H1 (cell line): Measurements from ENCODE around the gene PEAK1. TPM values are rescaled to one million over a fixed set of nuclear protein-coding genes. Genes with fewer than 3 reads are reported as not detected.

Experiments used
- CTCF ChIA-PET: fragments of 300-600 bp; sonication (Branson Sonifier 250); formaldehyde crosslinking; loops from one replicate; lab custom pipeline; 2021; ENCODE audit not compliant: partially characterized antibody; lab: Charles Lee
- POLR2A ChIA-PET: fragments of 300-600 bp; sonication (Branson Sonifier 250); formaldehyde crosslinking; loops from one replicate; lab custom pipeline; 2021; ENCODE audit warnings: inconsistent platforms; ENCODE audit not compliant: partially characterized antibody; lab: Charles Lee
- DNase-seq, 2 experiments: peaks; one replicate each; pipeline versions ENCODE4 v3.0.0 to v3.0.0-alpha.2; 2010 to 2022; ENCODE audit warnings: low spot score in 2 of 2, low read depth in 1 of 2, mixed read lengths in 1 of 2
- FAIRE-seq: peaks from 2 replicates; lab custom pipeline; 2011; peaks lifted over from hg19 to GRCh38; lab: Jason Lieb, UNC
- H2AFZ ChIP-seq: 2 replicates; pipeline ENCODE4 v1.8.1; 2012; ENCODE audit warnings: low read length, inconsistent platforms
- H2AK5ac ChIP-seq: 2 replicates; pipeline ENCODE4 v1.6.1; 2013; ENCODE audit warnings: low read depth, low read length
- H2BK120ac ChIP-seq: replicated peaks from 2 replicates; pipeline ENCODE3; 2013; ENCODE audit warnings: low read depth, low read length, inconsistent platforms
- H2BK12ac ChIP-seq: 2 replicates; pipeline ENCODE4 v1.6.1; 2013; ENCODE audit warnings: low read depth, low read length
- H2BK15ac ChIP-seq: 2 replicates; pipeline ENCODE4 v1.6.1; 2013; ENCODE audit warnings: low read length
- H2BK20ac ChIP-seq: 2 replicates; pipeline ENCODE4 v1.6.1; 2013; ENCODE audit warnings: low read length
- H2BK5ac ChIP-seq: 2 replicates; pipeline ENCODE4 v1.6.1; 2013; ENCODE audit warnings: low read depth, low read length
- H3K14ac ChIP-seq: 2 replicates; pipeline ENCODE4 v1.6.1; 2013; ENCODE audit warnings: inconsistent platforms; ENCODE audit not compliant: insufficient read length
- H3K18ac ChIP-seq: 2 replicates; pipeline ENCODE4 v1.6.1; 2013; ENCODE audit warnings: low read length; ENCODE audit errors: extremely low read depth
- H3K23ac ChIP-seq: 2 replicates; pipeline ENCODE4 v1.6.1; 2013; ENCODE audit warnings: inconsistent platforms; ENCODE audit not compliant: insufficient read length
- H3K23me2 ChIP-seq: 2 replicates; pipeline ENCODE4 v1.6.1; 2013; ENCODE audit warnings: low read depth, low read length
- H3K27ac ChIP-seq: 2 replicates; pipeline ENCODE4 v1.6.1; 2011; ENCODE audit warnings: low read depth, low read length, inconsistent platforms
- H3K27me3 ChIP-seq, 4 experiments: replicated peaks in 1 of 4; 1 replicate in 1 of 4; 2 replicates in 3 of 4; pipeline versions ENCODE4 v1.6.1 to v1.8.1; 2011 to 2013; ENCODE audit warnings: low read length in 3 of 4, mild to moderate bottlenecking in 3 of 4, inconsistent platforms in 2 of 4, mixed read lengths in 2 of 4, moderate library complexity in 1 of 4; ENCODE audit not compliant: control insufficient read depth in 3 of 4, insufficient read depth in 3 of 4; ENCODE audit errors: extremely low read depth in 1 of 4
- H3K36me3 ChIP-seq, 4 experiments: 2 replicates each; pipeline versions ENCODE4 v1.6.1 to v1.8.1; 2011 to 2013; ENCODE audit warnings: mild to moderate bottlenecking in 4 of 4, low read length in 3 of 4, moderate library complexity in 2 of 4, control low read depth in 1 of 4, inconsistent platforms in 1 of 4; ENCODE audit not compliant: insufficient read depth in 4 of 4, control insufficient read depth in 2 of 4
- H3K4ac ChIP-seq: replicated peaks from 2 replicates; pipeline ENCODE3; 2013; ENCODE audit warnings: low read length, low read depth, mixed read lengths, inconsistent platforms; ENCODE audit not compliant: insufficient read length
- H3K4me1 ChIP-seq, 4 experiments: replicated peaks in 1 of 4; 1 replicate in 1 of 4; 2 replicates in 3 of 4; pipeline versions ENCODE4 v1.6.1 to v1.8.1; 2011 to 2013; ENCODE audit warnings: low read length in 3 of 4, inconsistent platforms in 2 of 4, mixed read lengths in 1 of 4; ENCODE audit not compliant: insufficient read depth in 4 of 4, control insufficient read depth in 3 of 4
- H3K4me2 ChIP-seq, 2 experiments: 2 replicates each; pipeline versions ENCODE4 v1.6.1 to v1.8.1; 2011 to 2013; ENCODE audit warnings: low read depth in 2 of 2, low read length in 2 of 2, control low read depth in 1 of 2, inconsistent platforms in 1 of 2, mild to moderate bottlenecking in 1 of 2; ENCODE audit not compliant: insufficient read depth in 1 of 2
- H3K4me3 ChIP-seq, 4 experiments: fragments of 200-600, 300-600 bp in 1 of 4; sonication (generic), shearing (Covaris generic), sonication (Bioruptor Twin) in 1 of 4; 2 replicates each; pipeline versions ENCODE4 v1.5.1 to v1.8.1; 2011 to 2016; ENCODE audit warnings: low read length in 4 of 4, low read depth in 3 of 4, control low read depth in 2 of 4, inconsistent platforms in 2 of 4, mild to moderate bottlenecking in 2 of 4, mixed read lengths in 1 of 4, moderate library complexity in 1 of 4; ENCODE audit not compliant: insufficient read depth in 2 of 4; ENCODE audit errors: extremely low read depth in 1 of 4
- H3K56ac ChIP-seq: replicated peaks from 2 replicates; pipeline ENCODE3; 2013; ENCODE audit warnings: low read depth, mild to moderate bottlenecking, mixed read lengths, low read length, inconsistent platforms; ENCODE audit not compliant: insufficient read length
- H3K79me1 ChIP-seq: 2 replicates; pipeline ENCODE4 v1.6.1; 2013; ENCODE audit warnings: low read depth, low read length, control low read depth
- H3K79me2 ChIP-seq, 2 experiments: 2 replicates each; pipeline versions ENCODE4 v1.6.1 to v1.8.1; 2012 to 2013; ENCODE audit warnings: low read length in 2 of 2, mild to moderate bottlenecking in 2 of 2, inconsistent platforms in 1 of 2; ENCODE audit not compliant: insufficient read depth in 2 of 2, control insufficient read depth in 1 of 2
- H3K9ac ChIP-seq, 4 experiments: replicated peaks in 1 of 4; 1 replicate in 1 of 4; 2 replicates in 3 of 4; pipeline versions ENCODE4 v1.6.1 to v1.8.1; 2011 to 2013; ENCODE audit warnings: low read depth in 3 of 4, low read length in 3 of 4, control low read depth in 2 of 4, mild to moderate bottlenecking in 2 of 4, moderate library complexity in 2 of 4, inconsistent platforms in 1 of 4; ENCODE audit errors: extremely low read depth in 1 of 4
- H3K9me3 ChIP-seq, 2 experiments: 2 replicates each; pipeline versions ENCODE4 v1.6.1 to v1.8.1; 2012 to 2013; ENCODE audit warnings: mild to moderate bottlenecking in 2 of 2, moderate library complexity in 2 of 2, control low read depth in 1 of 2, inconsistent platforms in 1 of 2, low read depth in 1 of 2, low read length in 1 of 2, mixed read lengths in 1 of 2; ENCODE audit not compliant: insufficient read depth in 2 of 2
- H4K20me1 ChIP-seq, 2 experiments: replicated peaks in 1 of 2; 2 replicates each; pipeline versions ENCODE3 to v1.8.1; 2011 to 2013; ENCODE audit warnings: inconsistent platforms in 2 of 2, low read length in 2 of 2, mild to moderate bottlenecking in 1 of 2; ENCODE audit not compliant: insufficient read depth in 2 of 2, control insufficient read depth in 1 of 2
- H4K5ac ChIP-seq: 2 replicates; pipeline ENCODE4 v1.6.1; 2013; ENCODE audit warnings: low read length, low read depth, mixed read lengths, inconsistent platforms; ENCODE audit not compliant: insufficient read length
- H4K8ac ChIP-seq: 2 replicates; pipeline ENCODE4 v1.8.0; 2013; ENCODE audit warnings: mild to moderate bottlenecking, moderate library complexity, low read length, inconsistent platforms; ENCODE audit not compliant: insufficient read depth; ENCODE audit errors: extremely low read depth
- H4K91ac ChIP-seq: replicated peaks from 2 replicates; pipeline ENCODE3; 2013; ENCODE audit warnings: low read length, mixed read lengths, inconsistent platforms; ENCODE audit not compliant: insufficient read length
- CEBPB ChIP-seq: IDR thresholded peaks from 2 replicates; pipeline ENCODE4 v1.6.1; 2012; ENCODE audit warnings: low read depth, low read length
- EGR1 ChIP-seq: IDR thresholded peaks from 2 replicates; pipeline ENCODE4 v1.6.1; 2011; ENCODE audit warnings: low read depth, low read length, borderline replicate concordance
- HDAC6 ChIP-seq: IDR thresholded peaks from one replicate; pipeline ENCODE4 v1.7.1; 2012; ENCODE audit warnings: low read depth, mild to moderate bottlenecking, inconsistent platforms, low read length, moderate library complexity
- KDM1A ChIP-seq: fragments of 200-600, 300-600 bp; sonication (generic); IDR thresholded peaks from 2 replicates; pipeline ENCODE4 v1.7.1; 2016; ENCODE audit warnings: mild to moderate bottlenecking, low read length, borderline replicate concordance
- KDM4A ChIP-seq: IDR thresholded peaks from one replicate; pipeline ENCODE4 v1.7.1; 2012; ENCODE audit warnings: low read depth, mild to moderate bottlenecking, moderate library complexity, low read length, inconsistent platforms; ENCODE audit not compliant: severe bottlenecking
- RAD21 ChIP-seq, 2 experiments: IDR thresholded peaks in 1 of 2; conservative IDR thresholded peaks in 1 of 2; 2 replicates each; pipeline ENCODE4 v1.6.1; 2011; ENCODE audit warnings: low read depth in 2 of 2, low read length in 2 of 2, improper control_type of control experiment in 1 of 2, inconsistent platforms in 1 of 2, mild to moderate bottlenecking in 1 of 2, moderate library complexity in 1 of 2
- RBBP5 ChIP-seq: IDR thresholded peaks from 2 replicates; pipeline ENCODE4 v1.7.1; 2012; ENCODE audit warnings: low read depth, mild to moderate bottlenecking, inconsistent platforms, low read length, moderate library complexity, borderline replicate concordance
- SP4 ChIP-seq: IDR thresholded peaks from 2 replicates; pipeline ENCODE4 v1.6.1; 2012; ENCODE audit warnings: low read length, inconsistent platforms
- TAF7 ChIP-seq: optimal IDR thresholded peaks from 2 replicates; pipeline ENCODE3; 2011; ENCODE audit warnings: low read depth, mild to moderate bottlenecking, inconsistent platforms, low read length, moderate library complexity, borderline replicate concordance
- ZNF274 ChIP-seq: IDR thresholded peaks from 2 replicates; pipeline ENCODE4 v1.7.0; 2012; ENCODE audit warnings: low read length, borderline replicate concordance; ENCODE audit errors: extremely low read depth
- WGBS, 2 experiments: shearing (Covaris generic) in 1 of 2; methylation state at CpG; one replicate each; pipeline versions ENCODE4 v1.1.6 to v1.1.7; 2013 to 2015; ENCODE audit warnings: low lambda C conversion rate in 2 of 2, mixed read lengths in 2 of 2, inconsistent platforms in 1 of 2, low coverage in 1 of 2, missing lambda C conversion rate in 1 of 2; ENCODE audit not compliant: insufficient replicate concordance in 2 of 2, insufficient coverage in 1 of 2, insufficient read length in 1 of 2; ENCODE audit errors: extremely low coverage in 1 of 2, missing lambda C conversion rate in 1 of 2; 5-methylcytosine and 5-hydroxymethylcytosine counted together
- polyA plus RNA-seq, 7 experiments: library from polyadenylated mRNA; depleted of rRNA in 3 of 7; stranded (reverse) in 5 of 7; unstranded in 2 of 7; fragments of >200 nt in 5 of 7; fragments of 200-250 nt in 2 of 7; gene quantifications; 1 replicate in 5 of 7; 2 replicates in 1 of 7; 4 replicates in 1 of 7; pipeline versions ENCODE4 v1.2.1 to v1.2.3, GENCODE V29; 2011 to 2013; ENCODE audit warnings: missing spikeins in 2 of 7, mixed read lengths in 2 of 7
- total RNA-seq: library from RNA; stranded (reverse); fragmentation: NEBNext Ultra II Directional; extraction: Animal tissue kit (Norgen Biotek cat#: 25700); gene quantifications from 2 replicates; pipeline ENCODE4 v1.2.1, GENCODE V29; 2021

PEAK1 gene
- total and polyA plus RNA-seq, 2 of the 8 experiments (the other 6 are each of a cell fraction or from before 2014, with no cell fraction given) = 8.8 to 44.8 TPM

GRCh38 chr15:77426871-77427270, 7.0 kb upstream of the PEAK1 start:
- Histone ChIP-seq H3K18ac (no peak overlapping the region), H3K36me3 (no peaks in the 10 kb centered on the region), H3K9ac (no peak overlapping the region), H2BK20ac (no peak overlapping the region), H4K91ac (no peak overlapping the region), H3K4me2 (no peak overlapping the region), H3K79me1 (peaks cover 3% of the 10 kb centered on the region; the same call in 1 of the 2 replicates), H3K23me2 (no peaks in the 10 kb centered on the region), H4K8ac (no peak overlapping the region), H2AFZ (no peak overlapping the region), H3K14ac (no peak overlapping the region), H3K27me3 (peaks cover 0 to 1% (median 0%) of the 10 kb centered on the region in 4 experiments; a peak in 1 of 7 replicates), H3K4me1 (no peaks in the 10 kb centered on the region; a peak in 1 of 7 replicates), H2BK120ac (no peak overlapping the region), H3K79me2 (peaks cover 0 to 89% of the 10 kb centered on the region in 2 experiments; a peak in 3 of 4 replicates), H3K23ac (no peak overlapping the region), H2BK15ac (no peak overlapping the region), H3K27ac (no peak overlapping the region), H2BK12ac (no peak overlapping the region), H4K20me1 (peaks cover 0 to 2% of the 10 kb centered on the region in 2 experiments), H3K4me3 (no peak overlapping the region), H3K9me3 (no peaks in the 10 kb centered on the region), H2AK5ac (no peak overlapping the region), H3K4ac (no peak overlapping the region), H4K5ac (no peak overlapping the region), H3K56ac (no peak overlapping the region), H2BK5ac (no peak overlapping the region)
- ChIA-PET CTCF (interaction anchor here (0.7 to 1.3 kb wide), 6 partner anchors 8 to 117 kb away, joined by 3 read pairs; no protein-coding TSS in a partner anchor), POLR2A (interaction anchor here (0.7 to 1.5 kb wide), 2 partner anchors 14 to 233 kb away, joined by 3 to 4 read pairs; no protein-coding TSS in a partner anchor)
- TF ChIP-seq ZNF274 (no peak), CEBPB (no peak), KDM4A (no peak), RAD21 (IDR thresholded peaks at IDR 0.05 in 1 of 2, conservative IDR thresholded peaks at IDR 0.05 in 1 of 2; ENCODE audit: low read depth in 2 of 2, low read length in 2 of 2) (no peak), TAF7 (no peak), HDAC6 (no peak), SP4 (no peak), EGR1 (no peak), KDM1A (no peak), RBBP5 (no peak)
- FAIRE-seq (no peak), DNase-seq (no peak)
- WGBS, 2 experiments = 96% methylated on average over 1 of the region's 1 CpG; no CpG with 5 or more reads in 1 of the 2 experiments
